OCI-LY1 (cell line): ENCODE measurements around the gene TIGD7.

Experiments used
- H2AFZ ChIP-seq: fragments of 200-600 bp; sonication (generic), shearing (Covaris generic); 2 replicates; pipeline ENCODE4 v1.6.0; 2014; ENCODE audit warnings: antibody characterized with exemption, mild to moderate bottlenecking, low read length
- H3F3A ChIP-seq: fragments of 200-600 bp; sonication (generic), shearing (Covaris generic); 2 replicates; pipeline ENCODE4 v1.6.0; 2014; ENCODE audit warnings: mild to moderate bottlenecking, antibody characterized with exemption, low read length, moderate library complexity; ENCODE audit not compliant: insufficient read depth
- H3K27ac ChIP-seq: fragments of 200-600 bp; sonication (generic); 2 replicates; pipeline ENCODE4 v1.5.1; 2014; ENCODE audit warnings: low read length, mixed run types, mild to moderate bottlenecking, low read depth; ENCODE audit not compliant: poor library complexity, severe bottlenecking
- H3K27me3 ChIP-seq: fragments of 200-600 bp; sonication (generic); 2 replicates; pipeline ENCODE4 v1.6.0; 2014; ENCODE audit warnings: antibody characterized with exemption, mild to moderate bottlenecking, low read length, moderate library complexity; ENCODE audit not compliant: insufficient read depth
- H3K36me3 ChIP-seq: fragments of 200-600 bp; sonication (generic); 2 replicates; pipeline ENCODE4 v1.6.1; 2014; ENCODE audit warnings: mild to moderate bottlenecking, antibody characterized with exemption, low read length, moderate library complexity, mixed read lengths; ENCODE audit not compliant: insufficient read depth
- H3K4me1 ChIP-seq: fragments of 200-600 bp; sonication (generic); 2 replicates; pipeline ENCODE4 v1.5.1; 2014; ENCODE audit warnings: mild to moderate bottlenecking, low read length, moderate library complexity; ENCODE audit not compliant: insufficient read depth, severe bottlenecking
- H3K4me2 ChIP-seq: fragments of 200-600 bp; sonication (generic), shearing (Covaris generic); 2 replicates; pipeline ENCODE4 v1.6.1; 2014; ENCODE audit warnings: low read length
- H3K4me3 ChIP-seq: fragments of 200-600 bp; sonication (generic); 2 replicates; pipeline ENCODE4 v1.5.1; 2014; ENCODE audit warnings: low read length, low read depth, mild to moderate bottlenecking, mixed read lengths; ENCODE audit not compliant: poor library complexity, severe bottlenecking
- H3K79me2 ChIP-seq: fragments of 200-600 bp; shearing (Covaris generic); 2 replicates; pipeline ENCODE4 v1.6.1; 2016; ENCODE audit warnings: mixed run types, low read length, mixed read lengths; ENCODE audit not compliant: insufficient read depth
- H3K9ac ChIP-seq: fragments of 200-600 bp; sonication (generic), shearing (Covaris generic); 2 replicates; pipeline ENCODE4 v1.6.1; 2014; ENCODE audit warnings: mild to moderate bottlenecking, low read length, mixed read lengths
- H3K9me2 ChIP-seq: fragments of 200-600 bp; sonication (generic), shearing (Covaris generic); 2 replicates; pipeline ENCODE4 v1.6.1; 2014; ENCODE audit warnings: low read depth, mild to moderate bottlenecking, low read length, mixed read lengths
- H3K9me3 ChIP-seq: fragments of 200-600 bp; shearing (Covaris generic); 2 replicates; pipeline ENCODE4 v1.6.1; 2014; ENCODE audit warnings: low read length, mixed read lengths
- H4K20me1 ChIP-seq: fragments of 200-600 bp; sonication (generic), shearing (Covaris generic); 2 replicates; pipeline ENCODE4 v1.6.0; 2016; ENCODE audit warnings: mild to moderate bottlenecking, low read length; ENCODE audit not compliant: insufficient read depth
- CTCF ChIP-seq: fragments of 200-600 bp; sonication (generic), shearing (Covaris generic); IDR thresholded peaks from 2 replicates; pipeline ENCODE4 v1.5.1; 2017; ENCODE audit warnings: mild to moderate bottlenecking, antibody characterized with exemption, low read length, moderate library complexity, mixed read lengths
- EZH2 ChIP-seq: fragments of 200-600 bp; sonication (generic), shearing (Covaris generic); IDR thresholded peaks from 2 replicates; pipeline ENCODE4 v1.8.0; 2017; ENCODE audit warnings: borderline replicate concordance, mixed run types, mild to moderate bottlenecking, antibody characterized with exemption, low read length, moderate library complexity, mixed read lengths

TIGD7 gene

GRCh38 chr16:3328104-3328503 is 22.9 kb upstream of the TIGD7 start:
- no peaks in the 10 kb centered on the region for H4K20me1 ChIP-seq
- H2AFZ ChIP-seq: no peak overlapping the region
- no peaks in the 10 kb centered on the region for H3K36me3 ChIP-seq
- no peaks in the 10 kb centered on the region for H3K9me2 ChIP-seq
- H3K27me3 ChIP-seq: no peaks in the 10 kb centered on the region
- H3K9me3 ChIP-seq: no peaks in the 10 kb centered on the region
- no peak overlapping the region for H3K9ac ChIP-seq
- H3K4me1 ChIP-seq: no peaks in the 10 kb centered on the region
- no peaks in the 10 kb centered on the region for H3K79me2 ChIP-seq
- H3F3A ChIP-seq: no peaks in the 10 kb centered on the region
- TF ChIP-seq EZH2 (no peak), CTCF (no peak)
- no peak overlapping the region for H3K27ac ChIP-seq
- H3K4me3 ChIP-seq: no peak overlapping the region
- H3K4me2 ChIP-seq: no peak overlapping the region

DNA sequence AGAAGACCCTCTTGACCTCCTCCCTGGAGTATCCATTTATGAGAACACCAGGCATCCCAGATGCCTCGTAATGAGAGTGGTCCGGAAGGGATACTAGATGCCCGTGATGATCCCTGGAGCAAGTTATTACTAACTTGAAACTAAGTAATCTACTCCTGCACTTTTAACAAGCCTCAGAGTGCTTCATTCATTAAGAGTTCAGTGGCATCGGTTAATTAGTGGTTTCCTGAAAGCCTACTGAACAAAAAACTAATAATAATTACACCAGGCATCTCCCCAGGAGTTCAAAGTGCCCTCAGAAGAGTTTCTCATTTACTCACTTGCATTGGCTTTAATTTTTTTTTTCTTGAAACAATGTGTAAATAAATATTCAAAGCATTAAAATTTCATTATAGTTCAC is 22.3 kb upstream of the TIGD7 start:
- Histone ChIP-seq H3K4me1 (no peaks in the 10 kb centered on the region), H3F3A (no peaks in the 10 kb centered on the region), H4K20me1 (no peaks in the 10 kb centered on the region), H3K9me3 (no peaks in the 10 kb centered on the region), H3K9ac (no peak overlapping the region), H3K9me2 (no peaks in the 10 kb centered on the region), H3K79me2 (no peaks in the 10 kb centered on the region), H3K4me3 (no peak overlapping the region), H3K4me2 (no peak overlapping the region), H3K27me3 (no peaks in the 10 kb centered on the region), H2AFZ (no peak overlapping the region), H3K36me3 (no peaks in the 10 kb centered on the region), H3K27ac (no peak overlapping the region)
- TF ChIP-seq CTCF: no peak
- no peak for TF ChIP-seq EZH2

GRCh38 chr16:3321816-3322215 is 16.6 kb upstream of the TIGD7 start:
- no peak overlapping the region for H2AFZ ChIP-seq
- no peak overlapping the region for H3K4me2 ChIP-seq
- no peaks in the 10 kb centered on the region for H3K4me1 ChIP-seq
- H3K79me2 ChIP-seq: no peaks in the 10 kb centered on the region
- no peak for TF ChIP-seq EZH2
- TF ChIP-seq CTCF: no peak
- no peaks in the 10 kb centered on the region for H3K9me2 ChIP-seq
- H3K27me3 ChIP-seq: no peaks in the 10 kb centered on the region
- H3K9ac ChIP-seq: no peak overlapping the region
- peaks cover 15% of the 10 kb centered on the region for H3K36me3 ChIP-seq
- no peak overlapping the region for H3K4me3 ChIP-seq
- no peaks in the 10 kb centered on the region for H3F3A ChIP-seq
- H3K9me3 ChIP-seq: peaks cover 21% of the 10 kb centered on the region
- no peak overlapping the region for H3K27ac ChIP-seq
- no peaks in the 10 kb centered on the region for H4K20me1 ChIP-seq
